HFFc6 (cell line): Measurements from ENCODE around the gene MIOX. TPM values are rescaled to one million over a fixed set of nuclear protein-coding genes. Genes with fewer than 3 reads are reported as not detected.
A peak's percentile ranks its signal among the peaks of the same experiment; 100 is the strongest.

Experiments
- DNase-seq: peaks from one replicate; pipeline ENCODE4 v3.0.0-alpha.2; 2018
- H3K27ac Mint-ChIP-seq: 2 replicates; pipeline ENCODE4 v1.8.0; 2020; ENCODE audit warnings: mild to moderate bottlenecking, mixed read lengths
- H3K27me3 Mint-ChIP-seq: 2 replicates; pipeline ENCODE4 v1.8.0; 2021; ENCODE audit warnings: mild to moderate bottlenecking, moderate library complexity, mixed read lengths; ENCODE audit not compliant: insufficient read depth
- H3K36me3 Mint-ChIP-seq: 2 replicates; pipeline ENCODE4 v1.8.0; 2021; ENCODE audit warnings: low read depth, mixed read lengths
- H3K4me1 Mint-ChIP-seq: 2 replicates; pipeline ENCODE4 v1.8.0; 2020; ENCODE audit warnings: low read depth, mixed read lengths
- H3K4me3 Mint-ChIP-seq: 2 replicates; pipeline ENCODE4 v1.8.0; 2020; ENCODE audit warnings: mild to moderate bottlenecking, moderate library complexity, mixed read lengths
- H3K9me3 Mint-ChIP-seq: 2 replicates; pipeline ENCODE4 v1.8.0; 2020; ENCODE audit warnings: mild to moderate bottlenecking, mixed read lengths
- total RNA-seq, 6 experiments: library from RNA; stranded (reverse); fragmentation: NEBNext Ultra II Directional; extraction: Animal tissue kit (Norgen Biotek cat#: 25700); gene quantifications; 2 replicates in 1 of 6; 3 replicates in 5 of 6; pipeline ENCODE4 v1.2.3, GENCODE V29; 2021
- TF ChIP-seq, protein P1 (sequence below): fragments of 200-600 bp; sonication (generic); IDR thresholded peaks from 2 replicates; pipeline ENCODE4 v1.5.0; 2021; ENCODE audit warnings: antibody characterized with exemption, mild to moderate bottlenecking

The MIOX gene
- total RNA-seq, 6 experiments from 2014 or later, result not detected

DNA sequence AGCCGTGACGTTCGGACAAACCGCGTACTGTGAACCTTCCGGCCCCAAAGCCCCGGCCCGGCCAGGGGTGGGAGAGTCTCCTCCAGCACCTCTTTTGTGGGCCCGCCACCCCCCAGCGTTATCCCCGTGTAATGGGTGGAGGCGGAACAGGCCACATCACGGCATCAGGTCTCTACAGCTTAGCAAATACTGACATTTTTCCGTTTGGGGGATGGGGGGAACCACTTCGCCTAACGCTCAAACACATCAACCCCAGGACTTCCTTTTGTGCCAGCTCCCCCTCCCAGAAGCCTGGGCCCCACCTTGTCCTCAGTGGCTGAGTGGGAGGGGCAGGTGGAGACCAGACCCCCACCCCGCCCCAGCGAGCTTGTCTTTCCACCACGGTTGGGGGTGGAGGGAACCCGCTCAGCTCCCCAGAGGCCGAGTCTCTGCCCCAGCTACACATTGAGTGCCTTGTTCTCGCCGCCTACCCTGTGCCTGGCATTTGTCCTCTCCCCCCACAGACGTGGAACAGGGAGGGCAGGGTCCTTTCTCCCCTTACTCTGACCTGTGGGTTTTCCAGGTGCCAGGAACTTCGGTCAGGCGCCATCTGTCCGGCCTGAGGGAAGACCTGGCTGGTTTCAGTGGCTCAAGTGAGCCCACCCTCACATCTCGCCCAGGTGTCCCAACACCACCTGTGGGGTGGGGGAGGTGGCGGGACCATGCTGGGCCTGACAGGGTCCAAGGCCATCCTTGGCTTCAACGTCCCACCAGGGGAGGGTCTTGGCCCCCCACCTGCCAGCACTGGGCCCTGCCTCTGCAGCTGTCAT lies 41.4 kb upstream of the MIOX start:
- H3K27ac Mint-ChIP-seq, result peak overlapping the region; percentile 53; the same call in 1 of the 2 replicates
- H3K9me3 Mint-ChIP-seq, result no peaks in the 10 kb centered on the region
- H3K27me3 Mint-ChIP-seq, result peaks cover 12% of the 10 kb centered on the region
- TF ChIP-seq, protein P1, sequence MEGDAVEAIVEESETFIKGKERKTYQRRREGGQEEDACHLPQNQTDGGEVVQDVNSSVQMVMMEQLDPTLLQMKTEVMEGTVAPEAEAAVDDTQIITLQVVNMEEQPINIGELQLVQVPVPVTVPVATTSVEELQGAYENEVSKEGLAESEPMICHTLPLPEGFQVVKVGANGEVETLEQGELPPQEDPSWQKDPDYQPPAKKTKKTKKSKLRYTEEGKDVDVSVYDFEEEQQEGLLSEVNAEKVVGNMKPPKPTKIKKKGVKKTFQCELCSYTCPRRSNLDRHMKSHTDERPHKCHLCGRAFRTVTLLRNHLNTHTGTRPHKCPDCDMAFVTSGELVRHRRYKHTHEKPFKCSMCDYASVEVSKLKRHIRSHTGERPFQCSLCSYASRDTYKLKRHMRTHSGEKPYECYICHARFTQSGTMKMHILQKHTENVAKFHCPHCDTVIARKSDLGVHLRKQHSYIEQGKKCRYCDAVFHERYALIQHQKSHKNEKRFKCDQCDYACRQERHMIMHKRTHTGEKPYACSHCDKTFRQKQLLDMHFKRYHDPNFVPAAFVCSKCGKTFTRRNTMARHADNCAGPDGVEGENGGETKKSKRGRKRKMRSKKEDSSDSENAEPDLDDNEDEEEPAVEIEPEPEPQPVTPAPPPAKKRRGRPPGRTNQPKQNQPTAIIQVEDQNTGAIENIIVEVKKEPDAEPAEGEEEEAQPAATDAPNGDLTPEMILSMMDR, result no peak
- no peak for DNase-seq
- peak overlapping the region; percentile 24; the same call in 1 of the 2 replicates for H3K4me3 Mint-ChIP-seq
- peaks cover 15% of the 10 kb centered on the region for H3K36me3 Mint-ChIP-seq
- H3K4me1 Mint-ChIP-seq, result peaks cover 15% of the 10 kb centered on the region; the same call in 1 of the 2 replicates

DNA sequence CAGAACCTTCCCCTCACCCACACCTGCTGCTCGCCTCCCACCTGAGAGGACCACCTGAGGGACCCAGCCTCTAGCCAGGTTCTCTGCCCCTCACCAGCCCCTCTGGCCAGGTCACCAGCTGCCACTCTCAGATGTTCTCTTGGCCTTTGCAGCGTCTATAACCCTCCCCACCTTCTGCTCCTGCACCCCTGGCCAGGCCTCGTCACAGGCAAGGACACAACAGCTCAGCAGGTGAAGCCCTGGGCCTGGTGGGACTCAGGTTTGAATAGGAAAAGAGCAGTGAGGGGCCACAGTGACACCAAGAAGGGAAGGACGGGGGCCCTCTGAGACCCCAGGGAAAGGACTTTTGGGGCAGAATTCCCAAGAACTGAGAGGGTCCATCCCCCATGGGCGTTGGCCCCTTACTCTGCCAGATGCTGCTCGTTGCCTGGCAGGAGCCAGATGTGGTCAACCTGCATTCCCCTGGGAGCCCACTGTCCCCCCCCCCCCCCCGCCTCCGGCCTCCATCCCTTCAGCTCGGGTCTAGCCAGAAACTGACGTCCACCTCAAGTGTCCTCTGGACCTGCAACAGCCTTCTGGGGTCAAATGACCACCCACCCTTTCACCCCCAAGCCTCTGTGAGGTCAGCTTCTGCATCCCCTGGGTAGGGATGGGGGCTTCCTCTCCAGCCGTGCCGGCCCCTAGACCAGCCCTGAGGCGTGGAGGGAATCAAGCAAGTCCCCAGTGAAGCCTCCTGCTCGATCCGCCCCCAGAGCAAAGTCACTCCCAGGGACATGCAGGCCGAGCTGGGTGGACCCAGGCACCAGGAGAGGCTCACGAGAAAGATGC lies 40.6 kb upstream of the MIOX start:
- no peak overlapping the region for H3K27ac Mint-ChIP-seq
- no peaks in the 10 kb centered on the region for H3K9me3 Mint-ChIP-seq
- no peak for DNase-seq
- TF ChIP-seq, protein P1, result no peak
- H3K27me3 Mint-ChIP-seq, result peaks cover 13% of the 10 kb centered on the region
- peak overlapping the region; percentile 17; the same call in 1 of the 2 replicates for H3K4me3 Mint-ChIP-seq
- peaks cover 15% of the 10 kb centered on the region; the same call in 1 of the 2 replicates for H3K4me1 Mint-ChIP-seq
- peaks cover 21% of the 10 kb centered on the region for H3K36me3 Mint-ChIP-seq

DNA sequence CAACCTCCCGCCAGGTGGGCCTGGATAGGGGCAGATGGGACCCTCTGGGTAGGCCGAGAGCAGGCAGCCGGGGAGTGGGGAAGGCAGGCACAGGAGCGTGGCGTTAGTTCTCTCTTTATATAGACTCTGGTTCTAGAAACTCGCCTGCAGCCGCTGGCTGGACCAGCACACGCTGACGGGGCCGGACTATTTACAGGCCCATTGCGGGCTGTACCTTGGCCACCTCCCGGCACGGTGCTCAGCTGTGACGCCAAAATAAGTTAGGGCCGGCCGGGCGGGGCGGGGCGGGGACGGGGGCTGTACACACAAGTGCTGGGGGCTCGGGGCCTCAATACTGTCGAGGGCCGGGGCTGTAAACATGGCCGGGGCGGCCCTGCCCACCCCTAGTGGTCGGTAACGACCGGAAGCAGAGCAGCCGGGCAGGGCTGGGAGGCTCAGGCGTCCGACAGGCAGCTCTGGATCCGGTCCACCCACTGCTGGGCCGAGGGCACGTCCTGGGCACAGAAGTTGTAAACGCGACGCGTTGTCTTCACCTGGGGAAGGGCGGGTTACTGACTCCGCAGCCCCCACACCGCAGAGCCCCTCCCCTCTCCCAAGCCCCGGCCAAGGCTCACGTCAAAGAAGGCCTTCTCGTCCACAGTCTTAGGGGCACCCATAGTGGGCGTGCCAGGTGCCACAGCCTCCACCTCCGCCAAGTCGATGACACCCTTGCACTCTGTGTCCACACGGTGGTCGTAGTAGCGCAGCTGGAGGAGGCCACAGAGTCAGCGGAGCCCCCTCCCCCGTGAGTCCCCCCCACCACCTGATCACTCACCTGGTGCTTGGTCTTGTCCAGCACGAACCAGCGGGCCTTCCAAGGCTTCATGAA lies 39.7 kb upstream of the MIOX start:
- DNase-seq, result no peak
- TF ChIP-seq, protein P1, result no peak
- Mint-ChIP-seq H3K27ac (no peak overlapping the region), H3K27me3 (peaks cover 13% of the 10 kb centered on the region), H3K9me3 (no peaks in the 10 kb centered on the region), H3K36me3 (peaks cover 27% of the 10 kb centered on the region), H3K4me1 (peaks cover 15% of the 10 kb centered on the region; the same call in 1 of the 2 replicates), H3K4me3 (no peak overlapping the region; the same call in 1 of the 2 replicates)

DNA sequence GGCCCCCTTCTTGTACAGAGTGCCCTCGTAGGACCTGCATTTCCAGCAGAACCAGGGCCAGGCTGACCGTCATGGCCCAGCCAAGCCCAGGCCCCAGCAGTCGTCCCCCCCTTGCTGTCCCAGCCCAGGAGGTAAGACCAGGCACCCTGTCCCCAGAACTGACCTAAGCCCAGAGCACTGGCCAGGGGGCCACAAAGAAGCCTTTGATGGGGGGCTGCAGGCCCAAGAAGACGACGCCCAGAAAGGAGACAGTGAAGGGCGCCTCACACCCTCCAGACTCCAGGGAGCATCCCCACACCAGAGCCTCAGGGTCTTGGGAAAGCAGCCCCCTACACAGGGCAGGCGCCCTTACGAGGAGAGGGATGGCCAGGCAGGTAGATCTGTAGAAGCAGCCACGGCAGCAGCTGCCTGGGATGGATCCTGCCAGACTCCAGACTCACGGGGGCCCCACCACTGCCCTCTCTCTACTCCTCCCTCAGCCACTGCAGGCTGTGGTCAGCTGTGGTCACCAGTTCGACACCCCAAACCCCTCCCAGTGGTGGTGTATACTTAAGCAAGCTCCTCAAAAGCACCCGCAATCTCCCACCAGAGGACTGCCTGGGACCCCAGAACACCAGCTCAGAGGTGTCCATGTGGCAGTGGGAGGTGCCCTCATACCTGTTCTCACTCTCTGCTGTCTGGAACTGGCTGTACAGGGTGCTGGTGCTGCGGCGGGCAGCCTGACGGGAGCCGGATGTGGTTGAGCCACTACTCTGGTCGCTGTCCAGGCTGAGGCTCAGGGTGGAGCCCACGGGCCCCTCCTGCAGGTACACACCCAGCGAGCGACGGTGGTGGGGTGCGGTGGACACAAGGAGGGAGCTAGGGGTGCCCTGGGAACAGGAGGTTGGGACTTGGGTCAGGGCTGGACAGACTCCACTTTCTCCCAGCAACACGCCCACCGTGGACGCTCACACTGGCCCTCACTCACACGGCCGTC lies 38.8 kb upstream of the MIOX start:
- Mint-ChIP-seq H3K27me3 (peaks cover 10% of the 10 kb centered on the region), H3K36me3 (peaks cover 27% of the 10 kb centered on the region), H3K27ac (no peak overlapping the region), H3K9me3 (no peaks in the 10 kb centered on the region), H3K4me3 (no peak overlapping the region), H3K4me1 (peaks cover 15% of the 10 kb centered on the region; the same call in 1 of the 2 replicates)
- TF ChIP-seq, protein P1, result no peak
- no peak for DNase-seq
